ENCODE results near the gene FAM20C.

Gene FAM20C

GRCh38 chr7:187227-187927, 5.0 kb upstream of the FAM20C start:
- no peak for TF ChIP-seq CTCF (IDR thresholded peaks at IDR 0.05; ENCODE audit: low read depth, low read length)
- in situ Hi-C loops (cut with HindIII; ENCODE audit: low sequenced_read_pairs): no loop called here
- no peak overlapping the region for H3K4me3 ChIP-seq (ENCODE audit: low read depth, low read length)
- no peak for DNase-seq (ENCODE audit: low read depth, low spot score)

DNA sequence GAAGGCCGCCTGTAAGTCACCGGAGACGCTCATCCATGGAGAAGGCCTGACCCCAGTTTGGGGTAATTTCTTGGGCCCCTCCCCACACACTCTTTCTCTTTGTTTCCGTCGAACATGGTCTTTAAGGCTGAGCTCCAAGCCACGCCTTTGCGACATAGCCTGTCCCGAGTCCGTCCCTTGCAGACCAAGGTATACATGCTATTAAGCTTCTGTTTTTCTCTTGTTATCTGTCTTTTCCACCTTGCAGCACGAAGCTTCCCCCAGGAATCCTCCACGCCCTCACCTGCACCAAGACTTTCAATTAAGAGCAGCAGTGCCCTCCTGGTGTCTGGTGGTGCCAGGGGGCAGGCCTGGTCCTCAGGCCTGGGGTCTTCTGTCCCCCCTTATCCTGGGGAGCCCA, 4.2 kb upstream of the FAM20C start:
- no peak overlapping the region for H3K4me3 ChIP-seq (ENCODE audit: low read depth, low read length)
- in situ Hi-C loops (cut with HindIII; ENCODE audit: low sequenced_read_pairs): no loop called here
- no peak for TF ChIP-seq CTCF (IDR thresholded peaks at IDR 0.05; ENCODE audit: low read depth, low read length)
- no peak for DNase-seq (ENCODE audit: low read depth, low spot score)

DNA sequence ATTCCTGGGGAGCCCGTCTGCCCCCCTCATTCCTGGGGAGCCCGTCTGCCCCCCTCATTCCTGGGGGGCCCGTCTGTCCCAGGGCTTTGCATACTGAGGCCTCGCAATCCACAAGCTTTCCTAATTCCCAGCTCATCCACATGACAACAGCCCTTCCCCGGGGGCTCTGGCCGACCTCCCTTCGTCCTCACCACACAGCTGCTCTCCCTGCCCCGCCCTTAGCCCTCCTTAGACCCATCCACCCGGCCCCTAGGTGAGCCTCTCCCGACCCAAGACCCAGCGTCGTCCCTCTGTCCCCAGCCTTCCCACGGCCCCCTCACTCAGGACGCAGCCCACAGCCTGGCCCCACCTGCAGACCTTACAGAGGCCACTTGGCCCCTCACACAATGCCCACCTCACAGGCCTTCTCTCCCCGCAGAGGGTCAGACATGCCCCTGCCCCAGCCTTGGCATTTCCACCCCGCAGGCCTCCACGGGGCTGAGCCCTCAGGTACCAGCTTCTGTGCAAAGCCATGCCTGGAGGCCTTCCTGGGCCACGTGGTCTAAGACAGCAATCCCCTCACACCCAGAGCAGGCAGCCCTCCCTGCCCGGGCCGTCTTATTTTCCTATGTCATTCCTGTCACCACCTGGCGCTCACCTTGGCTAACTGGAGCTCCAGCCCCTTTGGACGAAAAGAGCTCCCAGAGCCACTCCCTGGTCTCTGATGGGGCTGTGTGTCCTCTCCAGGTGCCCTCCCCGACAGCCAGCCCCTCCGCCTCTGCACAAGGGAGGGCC, 3.5 kb upstream of the FAM20C start:
- no peak for DNase-seq (ENCODE audit: low read depth, low spot score)
- no peak overlapping the region for H3K4me3 ChIP-seq (ENCODE audit: low read depth, low read length)
- in situ Hi-C loops (cut with HindIII; ENCODE audit: low sequenced_read_pairs): no loop called here
- TF ChIP-seq CTCF (IDR thresholded peaks at IDR 0.05; ENCODE audit: low read depth, low read length): no peak

- DNase-seq (ENCODE audit: low read depth, low spot score): no peak
- no peak for TF ChIP-seq CTCF (IDR thresholded peaks at IDR 0.05; ENCODE audit: low read depth, low read length)
- no peak overlapping the region for H3K4me3 ChIP-seq (ENCODE audit: low read depth, low read length)
- in situ Hi-C loops (cut with HindIII; ENCODE audit: low sequenced_read_pairs): no loop called here
Observed at GRCh38 chr7:189719-190118, 2.7 kb upstream of the FAM20C start.

- in situ Hi-C loops (cut with HindIII; ENCODE audit: low sequenced_read_pairs): no loop called here
- no peak overlapping the region for H3K4me3 ChIP-seq (ENCODE audit: low read depth, low read length)
- DNase-seq (ENCODE audit: low read depth, low spot score): no peak
- no peak for TF ChIP-seq CTCF (IDR thresholded peaks at IDR 0.05; ENCODE audit: low read depth, low read length)
Observed at GRCh38 chr7:190196-190595, 2.2 kb upstream of the FAM20C start.

- peak overlapping the region; percentile 33 for H3K4me3 ChIP-seq (ENCODE audit: low read depth, low read length)
- no peak for TF ChIP-seq CTCF (IDR thresholded peaks at IDR 0.05; ENCODE audit: low read depth, low read length)
- DNase-seq (ENCODE audit: low read depth, low spot score): peak; percentile 94
- in situ Hi-C loops (cut with HindIII; ENCODE audit: low sequenced_read_pairs): no loop called here
Observed at GRCh38 chr7:191105-191980, 1.0 kb upstream of the FAM20C start.
